GM23248 (cell line): ENCODE measurements around the gene DDX10. TPM values are rescaled to one million over a fixed set of nuclear protein-coding genes. Genes with fewer than 3 reads are reported as not detected.

ENCODE experiments used
- DNase-seq: peaks from one replicate; pipeline ENCODE4 v3.0.0-alpha.2; 2015
- H2AFZ ChIP-seq: fragments of 200-600 bp; sonication (generic); 2 replicates; pipeline ENCODE4 v1.6.1; 2016; ENCODE audit warnings: antibody characterized with exemption
- H3F3A ChIP-seq: fragments of 200-600 bp; sonication (generic); 2 replicates; pipeline ENCODE4 v1.6.1; 2016; ENCODE audit warnings: mild to moderate bottlenecking, antibody characterized with exemption, mixed run types; ENCODE audit not compliant: insufficient read depth
- H3K27ac ChIP-seq: fragments of 200-600 bp; sonication (generic); 2 replicates; pipeline ENCODE4 v1.5.1; 2016; ENCODE audit warnings: mild to moderate bottlenecking
- H3K27me3 ChIP-seq: fragments of 200-600 bp; sonication (generic); replicated peaks from 2 replicates; pipeline ENCODE4 v1.6.1; 2016; ENCODE audit warnings: mild to moderate bottlenecking; ENCODE audit not compliant: insufficient read depth
- H3K36me3 ChIP-seq: fragments of 200-600 bp; sonication (generic); 2 replicates; pipeline ENCODE4 v1.6.1; 2016; ENCODE audit warnings: low read depth, mild to moderate bottlenecking
- H3K4me1 ChIP-seq: fragments of 200-600 bp; sonication (generic); 2 replicates; pipeline ENCODE4 v1.6.1; 2016; ENCODE audit warnings: mild to moderate bottlenecking; ENCODE audit not compliant: insufficient read depth
- H3K4me2 ChIP-seq: fragments of 200-600 bp; sonication (generic); one replicate; pipeline ENCODE4 v1.6.1; 2016; ENCODE audit warnings: mild to moderate bottlenecking; ENCODE audit not compliant: unreplicated experiment
- H3K4me3 ChIP-seq: fragments of 200-600 bp; sonication (generic); 2 replicates; pipeline ENCODE4 v1.5.1; 2016; ENCODE audit warnings: mild to moderate bottlenecking
- H3K79me2 ChIP-seq: fragments of 200-600 bp; sonication (generic); 2 replicates; pipeline ENCODE4 v1.6.1; 2016; ENCODE audit warnings: mild to moderate bottlenecking; ENCODE audit not compliant: insufficient read depth
- H3K9ac ChIP-seq: fragments of 200-600 bp; sonication (generic); 2 replicates; pipeline ENCODE4 v1.6.1; 2016; ENCODE audit warnings: mild to moderate bottlenecking
- H3K9me2 ChIP-seq: fragments of 200-600 bp; sonication (generic); 2 replicates; pipeline ENCODE4 v1.6.1; 2016; ENCODE audit warnings: mixed run types, mild to moderate bottlenecking, moderate library complexity; ENCODE audit not compliant: insufficient read depth
- H3K9me3 ChIP-seq: fragments of 200-600 bp; sonication (generic); one replicate; pipeline ENCODE4 v1.6.1; 2017; ENCODE audit warnings: low read depth
- H4K20me1 ChIP-seq: fragments of 200-600 bp; sonication (generic); 2 replicates; pipeline ENCODE4 v1.6.0; 2016; ENCODE audit not compliant: insufficient read depth
- EZH2 ChIP-seq: fragments of 200-600 bp; sonication (generic); IDR thresholded peaks from 2 replicates; pipeline ENCODE4 v1.6.1; 2018; ENCODE audit warnings: antibody characterized with exemption, mild to moderate bottlenecking; ENCODE audit not compliant: insufficient read depth, poor library complexity, severe bottlenecking
- EZH2phosphoT487 ChIP-seq: fragments of 200-600 bp; sonication (generic); IDR thresholded peaks from 2 replicates; pipeline ENCODE4 v1.6.1; 2018; ENCODE audit warnings: antibody characterized with exemption, moderate library complexity, mild to moderate bottlenecking, low read depth; ENCODE audit not compliant: insufficient read depth
- WGBS, 2 experiments: methylation state at CpG; one replicate each; pipeline ENCODE4 v1.1.6; 2015 to 2017; ENCODE audit warnings: low lambda C conversion rate in 2 of 2, low coverage in 1 of 2; ENCODE audit errors: missing lambda C conversion rate in 2 of 2; 5-methylcytosine and 5-hydroxymethylcytosine counted together
- in situ Hi-C: fragments of 300-500 bp; cut with MboI; formaldehyde crosslinking; loops from 2 replicates; pipeline ENCODE4 v1.15.0; 2020
- polyA plus RNA-seq: library from polyadenylated mRNA; unstranded; fragments of >200 nt; fragmentation: Nextera tagmentation; extraction: Ambion mirVana; gene quantifications from 2 replicates; pipeline ENCODE4 v1.2.1, GENCODE V29; 2016
- total RNA-seq: library from RNA; depleted of rRNA; stranded (reverse); fragments of >200 nt; shearing (Covaris generic); gene quantifications from 2 replicates; pipeline ENCODE4 v1.2.3, GENCODE V29; 2014

DDX10 gene
- total and polyA plus RNA-seq, 2 experiments from 2014 or later, result 23.6 to 31.2 TPM

DNA sequence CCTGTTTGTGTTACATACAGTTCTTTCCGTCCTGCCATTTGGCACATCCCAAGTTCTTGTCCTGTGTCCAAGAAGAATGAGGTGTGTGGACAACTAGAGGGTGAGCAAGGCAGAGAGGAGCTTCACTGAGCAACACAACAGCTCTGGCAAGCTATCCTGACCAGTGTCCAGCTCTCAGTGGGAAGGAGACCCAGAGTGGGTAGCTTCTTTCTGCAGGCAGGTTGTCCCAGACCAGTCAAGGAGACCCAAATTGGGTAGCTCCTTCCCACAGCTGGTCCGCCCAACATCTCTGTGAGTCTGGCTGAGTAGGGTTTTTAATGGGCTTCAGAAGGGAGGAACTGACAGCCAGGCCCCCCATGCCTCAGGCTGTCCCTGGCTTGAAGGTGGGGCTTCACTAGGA is 36.1 kb upstream of the DDX10 start:
- no peak for TF ChIP-seq EZH2
- TF ChIP-seq EZH2phosphoT487, result no peak
- Histone ChIP-seq H3K9ac (no peak overlapping the region), H3K79me2 (no peaks in the 10 kb centered on the region), H3K4me3 (no peak overlapping the region), H3K4me2 (no peak overlapping the region), H3F3A (no peaks in the 10 kb centered on the region), H2AFZ (no peak overlapping the region), H3K4me1 (no peaks in the 10 kb centered on the region), H3K27me3 (peaks cover 5% of the 10 kb centered on the region; the same call in 1 of the 2 replicates), H3K9me3 (no peaks in the 10 kb centered on the region), H3K27ac (no peak overlapping the region), H3K36me3 (no peaks in the 10 kb centered on the region), H4K20me1 (no peaks in the 10 kb centered on the region), H3K9me2 (no peaks in the 10 kb centered on the region)
- 60 to 64% methylated on average over 2 of the region's 2 CpGs for WGBS, 2 experiments
- in situ Hi-C loops, result loop anchor here (25.0 kb wide), 1 partner anchor 292 kb away; no protein-coding TSS in a partner anchor
- DNase-seq, result no peak

DNA sequence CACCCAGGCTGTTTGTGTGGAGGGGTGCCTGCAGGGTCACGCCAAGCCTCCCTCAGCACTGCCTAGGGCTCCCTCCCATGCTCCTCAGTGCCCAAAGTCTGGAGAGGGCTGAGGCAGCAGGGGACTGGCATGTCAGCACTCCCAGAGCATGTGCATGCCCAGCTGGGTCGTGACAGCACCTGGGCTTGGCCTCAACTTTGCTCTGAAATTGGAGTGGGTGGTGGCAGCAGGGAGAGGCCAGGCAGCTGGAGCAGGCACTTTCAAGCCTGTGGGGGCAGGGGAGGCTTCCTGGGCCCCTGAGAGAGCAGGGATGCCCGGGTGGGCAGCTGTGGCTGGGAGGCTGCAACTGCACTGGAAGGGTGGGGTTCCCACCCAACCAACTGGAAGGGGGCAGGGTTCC is 35.6 kb upstream of the DDX10 start:
- Histone ChIP-seq H3K4me1 (no peaks in the 10 kb centered on the region), H3K36me3 (no peaks in the 10 kb centered on the region), H4K20me1 (no peaks in the 10 kb centered on the region), H3K4me2 (no peak overlapping the region), H3K9ac (no peak overlapping the region), H3K9me2 (no peaks in the 10 kb centered on the region), H3K27me3 (peaks cover 5% of the 10 kb centered on the region; the same call in 1 of the 2 replicates), H3K79me2 (no peaks in the 10 kb centered on the region), H3K9me3 (no peaks in the 10 kb centered on the region), H3F3A (no peaks in the 10 kb centered on the region), H2AFZ (no peak overlapping the region), H3K4me3 (no peak overlapping the region), H3K27ac (no peak overlapping the region)
- TF ChIP-seq EZH2phosphoT487, result no peak
- no peak for TF ChIP-seq EZH2
- in situ Hi-C loops, result loop anchor here (25.0 kb wide), 1 partner anchor 292 kb away; no protein-coding TSS in a partner anchor
- no peak for DNase-seq
- WGBS, 2 experiments, result 22 to 28% methylated on average over 2 to 3 of the region's 3 CpGs

DNA sequence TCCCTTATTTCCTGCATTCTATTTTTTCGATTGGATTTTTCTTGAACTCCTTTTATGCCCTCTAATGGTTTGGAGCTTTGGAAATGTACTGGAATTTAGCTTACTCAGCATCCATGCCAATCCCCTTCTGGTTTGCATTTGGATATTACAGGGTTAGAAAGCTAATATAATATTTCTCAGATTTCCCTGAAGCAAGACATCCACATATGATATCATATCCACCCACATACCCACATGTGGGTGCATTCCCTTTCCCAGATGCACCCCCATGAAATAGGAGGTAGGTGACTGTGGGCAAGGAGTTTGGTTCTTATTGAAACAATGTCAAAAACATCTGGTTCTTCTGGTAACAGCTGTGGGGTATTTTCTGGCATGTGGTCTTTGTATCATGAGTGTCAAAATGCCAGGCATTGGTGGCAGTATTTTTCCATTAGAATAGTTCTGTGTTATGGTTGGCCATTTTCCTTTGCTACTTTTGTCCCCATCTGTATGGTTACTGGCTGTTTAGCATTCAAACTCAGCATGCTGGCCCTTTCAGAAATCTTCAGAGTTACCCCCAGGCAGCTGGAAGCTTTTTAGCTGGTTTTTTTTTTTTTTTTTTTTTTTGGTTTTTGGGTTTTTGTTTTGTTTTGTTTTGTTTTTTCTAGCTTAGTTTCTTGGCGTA is 32.7 kb upstream of the DDX10 start:
- Histone ChIP-seq H3K79me2 (no peaks in the 10 kb centered on the region), H4K20me1 (no peaks in the 10 kb centered on the region), H3K4me3 (no peak overlapping the region), H3K9me2 (no peaks in the 10 kb centered on the region), H3K36me3 (no peaks in the 10 kb centered on the region), H3K9me3 (no peaks in the 10 kb centered on the region), H3F3A (no peaks in the 10 kb centered on the region), H2AFZ (no peak overlapping the region), H3K4me2 (no peak overlapping the region), H3K4me1 (no peaks in the 10 kb centered on the region), H3K9ac (no peak overlapping the region), H3K27ac (no peak overlapping the region), H3K27me3 (no peaks in the 10 kb centered on the region)
- TF ChIP-seq EZH2 (no peak), EZH2phosphoT487 (no peak)
- DNase-seq, result no peak
- 0 to 19% methylated on average over 2 of the region's 2 CpGs for WGBS, 2 experiments
- in situ Hi-C loops, result loop anchor here (25.0 kb wide), 1 partner anchor 295 kb away; no protein-coding TSS in a partner anchor

DNA sequence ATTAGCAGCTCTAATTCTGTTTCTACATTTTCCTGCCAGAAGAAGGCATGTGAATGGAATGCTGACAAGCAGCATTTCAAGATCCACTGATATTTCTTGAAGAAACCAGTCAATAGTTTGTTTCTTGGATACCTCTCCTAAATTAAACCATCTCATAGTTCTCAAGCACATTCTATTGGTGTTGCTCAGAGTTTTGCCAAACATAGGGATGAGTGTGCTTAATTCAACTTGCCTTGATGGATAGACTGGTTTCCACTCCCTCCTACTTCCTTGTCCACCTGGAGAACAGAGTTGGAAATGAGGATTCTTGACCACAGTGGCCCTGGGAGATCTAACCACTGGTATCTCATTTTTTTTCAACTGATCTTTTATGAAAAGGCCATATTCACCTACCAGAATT is 29.8 kb upstream of the DDX10 start:
- peak; percentile 25 for DNase-seq
- TF ChIP-seq EZH2 (no peak), EZH2phosphoT487 (no peak)
- Histone ChIP-seq H3K27me3 (no peaks in the 10 kb centered on the region), H3F3A (no peaks in the 10 kb centered on the region), H3K4me3 (no peak overlapping the region), H3K79me2 (no peaks in the 10 kb centered on the region), H3K9me2 (no peaks in the 10 kb centered on the region), H2AFZ (no peak overlapping the region), H4K20me1 (no peaks in the 10 kb centered on the region), H3K4me2 (no peak overlapping the region), H3K27ac (no peak overlapping the region), H3K4me1 (no peaks in the 10 kb centered on the region), H3K9me3 (no peaks in the 10 kb centered on the region), H3K36me3 (no peaks in the 10 kb centered on the region), H3K9ac (no peak overlapping the region)
- in situ Hi-C loops, result loop anchor here (25.0 kb wide), 1 partner anchor 298 kb away; no protein-coding TSS in a partner anchor
